ENCODE measurements around the gene ADAMTSL5. TPM values are rescaled to one million over a fixed set of nuclear protein-coding genes. Genes with fewer than 3 reads are reported as not detected.

The ADAMTSL5 gene
- total RNA-seq, 1 experiment from 2014 or later: 23.9 TPM

DNA sequence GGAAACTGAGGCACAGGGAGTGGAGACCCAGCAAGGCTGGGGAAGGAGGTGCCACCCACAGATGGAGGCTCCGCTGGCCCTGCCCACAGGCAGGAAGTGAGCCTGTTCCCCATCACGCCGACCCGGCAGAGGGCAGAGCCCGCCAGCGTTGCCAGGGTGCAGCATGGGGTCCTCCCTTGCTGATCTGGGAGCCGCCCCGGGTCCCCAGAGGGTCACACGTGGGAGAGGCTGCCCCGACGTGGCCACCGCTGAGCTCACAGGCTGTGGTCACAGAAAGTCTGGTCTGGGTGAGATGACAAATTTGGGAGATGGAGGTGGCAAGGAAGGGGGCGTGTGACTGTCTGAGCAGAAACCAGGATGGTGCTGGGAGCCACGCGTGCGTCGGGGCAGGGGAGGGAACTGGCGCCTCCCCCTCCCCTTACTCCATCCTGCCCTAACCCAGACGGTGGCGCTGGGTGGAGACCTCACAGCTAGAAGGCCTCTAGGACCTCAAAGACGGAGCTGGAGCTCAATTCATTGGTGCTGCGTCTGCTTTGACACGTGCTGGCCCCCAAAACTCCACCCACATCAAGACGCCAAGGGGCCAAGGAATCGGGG, 47.6 kb upstream of the ADAMTSL5 start:
- H3K9me3 ChIP-seq: no peaks in the 10 kb centered on the region

DNA sequence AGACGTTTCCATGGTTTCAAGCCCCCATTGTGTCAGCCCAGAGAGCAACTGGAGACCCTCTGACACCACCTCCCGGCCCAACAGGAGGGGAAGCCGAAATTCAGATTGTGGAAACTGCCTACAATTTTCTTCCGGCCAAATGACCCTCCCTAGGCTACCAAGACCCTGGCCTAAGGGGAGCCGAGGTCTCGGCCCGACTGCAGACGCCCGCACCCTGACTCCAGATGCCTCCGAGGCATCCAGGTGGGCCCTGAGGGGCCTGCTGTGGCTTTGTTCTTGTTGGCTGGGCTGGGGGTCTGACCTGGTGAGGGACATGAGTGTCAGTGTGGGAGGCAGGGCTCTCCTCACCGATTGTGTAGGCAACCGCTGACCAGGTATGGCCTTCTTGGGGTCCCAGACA, 45.7 kb upstream of the ADAMTSL5 start:
- Mint-ChIP-seq H3K27ac (ENCODE audit: unreplicated experiment) (no peak overlapping the region), H3K36me3 (ENCODE audit: insufficient read depth, unreplicated experiment) (peaks cover 22% of the 10 kb centered on the region), H3K27me3 (ENCODE audit: insufficient read depth, unreplicated experiment) (no peaks in the 10 kb centered on the region), H3K4me3 (ENCODE audit: unreplicated experiment) (no peak overlapping the region), H3K9me3 (ENCODE audit: unreplicated experiment) (no peaks in the 10 kb centered on the region), H3K4me1 (ENCODE audit: low read depth, unreplicated experiment) (no peaks in the 10 kb centered on the region)
- BruUV-seq (replicated peaks): no TSS peak
- POLR2A ChIA-PET: no interaction called here
- TF ChIP-seq, protein P1, sequence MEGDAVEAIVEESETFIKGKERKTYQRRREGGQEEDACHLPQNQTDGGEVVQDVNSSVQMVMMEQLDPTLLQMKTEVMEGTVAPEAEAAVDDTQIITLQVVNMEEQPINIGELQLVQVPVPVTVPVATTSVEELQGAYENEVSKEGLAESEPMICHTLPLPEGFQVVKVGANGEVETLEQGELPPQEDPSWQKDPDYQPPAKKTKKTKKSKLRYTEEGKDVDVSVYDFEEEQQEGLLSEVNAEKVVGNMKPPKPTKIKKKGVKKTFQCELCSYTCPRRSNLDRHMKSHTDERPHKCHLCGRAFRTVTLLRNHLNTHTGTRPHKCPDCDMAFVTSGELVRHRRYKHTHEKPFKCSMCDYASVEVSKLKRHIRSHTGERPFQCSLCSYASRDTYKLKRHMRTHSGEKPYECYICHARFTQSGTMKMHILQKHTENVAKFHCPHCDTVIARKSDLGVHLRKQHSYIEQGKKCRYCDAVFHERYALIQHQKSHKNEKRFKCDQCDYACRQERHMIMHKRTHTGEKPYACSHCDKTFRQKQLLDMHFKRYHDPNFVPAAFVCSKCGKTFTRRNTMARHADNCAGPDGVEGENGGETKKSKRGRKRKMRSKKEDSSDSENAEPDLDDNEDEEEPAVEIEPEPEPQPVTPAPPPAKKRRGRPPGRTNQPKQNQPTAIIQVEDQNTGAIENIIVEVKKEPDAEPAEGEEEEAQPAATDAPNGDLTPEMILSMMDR (IDR thresholded peaks at IDR 0.05; ENCODE audit: insufficient read depth in 1 of 2, low read depth in 1 of 2, low read length in 1 of 2, severe bottlenecking in 1 of 2, unreplicated experiment in 1 of 2): no peak
- Histone ChIP-seq H3K36me3 (ENCODE audit: control insufficient read depth, insufficient read depth, low read length) (0 out of 2 replicates have a peak, but pooled peaks cover 1% of the 10 kb centered on the region), H3K9me3 (no peaks in the 10 kb centered on the region), H3K4me1 (no peaks in the 10 kb centered on the region), H3K27me3 (replicated peaks; ENCODE audit: control insufficient read depth, insufficient read depth, low read length) (no peaks in the 10 kb centered on the region), H3K4me3 (ENCODE audit: low read depth, low read length) (no peak overlapping the region)
- DNase-seq: no peak
- intact Hi-C loops (cut with micrococcal nuclease; ENCODE audit: unreplicated experiment): no loop called here
- CTCF ChIA-PET: no interaction called here

More for the DNA sequence above, 47.6 kb upstream of the ADAMTSL5 start:
- Mint-ChIP-seq H3K36me3 (ENCODE audit: insufficient read depth, unreplicated experiment) (peaks cover 24% of the 10 kb centered on the region), H3K27me3 (ENCODE audit: insufficient read depth, unreplicated experiment) (no peaks in the 10 kb centered on the region), H3K4me3 (ENCODE audit: unreplicated experiment) (no peak overlapping the region), H3K27ac (ENCODE audit: unreplicated experiment) (no peak overlapping the region), H3K9me3 (ENCODE audit: unreplicated experiment) (no peaks in the 10 kb centered on the region), H3K4me1 (ENCODE audit: low read depth, unreplicated experiment) (no peaks in the 10 kb centered on the region)
- DNase-seq: no peak
- Histone ChIP-seq H3K4me1 (no peaks in the 10 kb centered on the region), H3K36me3 (ENCODE audit: control insufficient read depth, insufficient read depth, low read length) (0 out of 2 replicates have a peak, but pooled peaks cover 1% of the 10 kb centered on the region), H3K27me3 (replicated peaks; ENCODE audit: control insufficient read depth, insufficient read depth, low read length) (no peaks in the 10 kb centered on the region), H3K4me3 (ENCODE audit: low read depth, low read length) (no peak overlapping the region)
- TF ChIP-seq, protein P1 (IDR thresholded peaks at IDR 0.05; ENCODE audit: insufficient read depth in 1 of 2, low read depth in 1 of 2, low read length in 1 of 2, severe bottlenecking in 1 of 2, unreplicated experiment in 1 of 2): no peak
- POLR2A ChIA-PET: no interaction called here
- intact Hi-C loops (cut with micrococcal nuclease; ENCODE audit: unreplicated experiment): no loop called here
- BruUV-seq (replicated peaks): no TSS peak
- CTCF ChIA-PET: no interaction called here

DNA sequence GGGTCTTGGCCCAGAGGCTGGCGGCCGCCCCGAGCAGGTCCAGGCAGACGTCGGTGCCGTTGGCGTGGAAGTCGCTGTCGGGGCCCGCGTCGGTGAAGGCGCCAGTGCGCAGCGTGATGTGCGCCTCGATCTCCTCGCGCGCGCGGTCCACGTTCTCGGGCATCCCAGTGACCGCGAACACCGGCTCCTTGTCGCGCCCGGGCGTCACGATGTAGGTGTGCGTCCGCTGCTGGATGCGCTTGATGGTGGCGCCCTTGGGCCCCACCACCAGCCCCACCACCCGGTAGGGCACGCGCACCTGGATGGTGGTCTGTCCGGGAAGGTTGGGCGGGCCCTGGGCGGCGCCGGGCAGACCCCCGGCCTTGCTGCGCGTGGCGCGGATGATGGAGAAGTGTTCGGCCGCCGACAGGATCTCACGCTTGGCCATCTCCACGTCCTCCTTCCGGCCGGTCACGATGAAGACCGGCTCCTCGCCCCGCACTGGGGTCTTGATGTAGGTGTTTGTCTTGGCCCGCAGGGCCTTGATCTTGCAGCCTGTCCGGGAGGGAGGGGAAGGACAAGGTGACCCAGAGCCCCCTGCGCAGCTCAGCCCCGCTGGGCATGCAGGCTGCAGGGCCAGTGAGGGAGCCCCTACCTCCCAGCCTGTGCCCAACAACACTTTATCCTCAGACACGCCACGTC, 43.7 kb upstream of the ADAMTSL5 start:
- no peaks in the 10 kb centered on the region for H3K4me1 Mint-ChIP-seq (ENCODE audit: low read depth, unreplicated experiment)
- no peaks in the 10 kb centered on the region for H3K27me3 Mint-ChIP-seq (ENCODE audit: insufficient read depth, unreplicated experiment)
- no TSS peak for BruUV-seq (replicated peaks)
- DNase-seq: no peak
- Histone ChIP-seq H3K4me3 (ENCODE audit: low read depth, low read length) (no peak overlapping the region), H3K27me3 (replicated peaks; ENCODE audit: control insufficient read depth, insufficient read depth, low read length) (no peaks in the 10 kb centered on the region), H3K36me3 (ENCODE audit: control insufficient read depth, insufficient read depth, low read length) (0 out of 2 replicates have a peak, but pooled peaks cover 1% of the 10 kb centered on the region), H3K9me3 (no peaks in the 10 kb centered on the region), H3K4me1 (no peaks in the 10 kb centered on the region)
- no peak overlapping the region for H3K27ac Mint-ChIP-seq (ENCODE audit: unreplicated experiment)
- ChIA-PET POLR2A (no interaction called here), CTCF (no interaction called here)
- H3K9me3 Mint-ChIP-seq (ENCODE audit: unreplicated experiment): no peaks in the 10 kb centered on the region
- intact Hi-C loops (cut with micrococcal nuclease; ENCODE audit: unreplicated experiment): no loop called here
- H3K36me3 Mint-ChIP-seq (ENCODE audit: insufficient read depth, unreplicated experiment): peaks cover 33% of the 10 kb centered on the region
- H3K4me3 Mint-ChIP-seq (ENCODE audit: unreplicated experiment): no peak overlapping the region
- TF ChIP-seq, protein P1 (IDR thresholded peaks at IDR 0.05; ENCODE audit: insufficient read depth in 1 of 2, low read depth in 1 of 2, low read length in 1 of 2, severe bottlenecking in 1 of 2, unreplicated experiment in 1 of 2): no peak
